Eye (tissue), 1 donor: Measurements from ENCODE around the gene GRHL1.
"Not testable (repeated sequence)": the region's sequence is repeated elsewhere in the genome, so short reads cannot be mapped to it uniquely, and the experiment has no call there.

Source experiments
- DNase-seq: peaks from one replicate; pipeline ENCODE4 v3.0.0-alpha.2; 2015

Gene GRHL1

GRCh38 chr2:9951522-9952285 lies at the start of gene GRHL1:
Gene GRHL1, plus strand, starts transcription at chr2:9951693. Its CDS starts 141 bp downstream, at chr2:9951834.
- peak; percentile 97 for DNase-seq

- no peak for DNase-seq
Observed at GRCh38 chr2:9905413-9905812, 46.1 kb upstream of the GRHL1 start.

- no peak for DNase-seq
Observed at GRCh38 chr2:9907402-9907801, 44.1 kb upstream of the GRHL1 start.

GRCh38 chr2:9908639-9909038 lies 42.9 kb upstream of the GRHL1 start:
- no peak for DNase-seq

GRCh38 chr2:9909106-9909505 lies 42.4 kb upstream of the GRHL1 start:
- no peak for DNase-seq

GRCh38 chr2:9910699-9911098 lies 40.8 kb upstream of the GRHL1 start:
- no peak for DNase-seq

GRCh38 chr2:9912468-9912867 lies 39.0 kb upstream of the GRHL1 start:
- DNase-seq, result no peak

- no peak for DNase-seq
Observed at GRCh38 chr2:9914384-9915065, 37.0 kb upstream of the GRHL1 start.

GRCh38 chr2:9918275-9918674 lies 33.2 kb upstream of the GRHL1 start:
- DNase-seq, result no peak

GRCh38 chr2:9919512-9919911 lies 32.0 kb upstream of the GRHL1 start:
- no peak for DNase-seq

- DNase-seq, result not testable (repeated sequence)
Observed at GRCh38 chr2:9927020-9927419, 24.5 kb upstream of the GRHL1 start.

GRCh38 chr2:9937258-9937657 lies 14.2 kb upstream of the GRHL1 start:
- no peak for DNase-seq

- DNase-seq, result no peak
Observed at GRCh38 chr2:9937968-9938367, 13.5 kb upstream of the GRHL1 start.

GRCh38 chr2:9939587-9940485 lies 11.7 kb upstream of the GRHL1 start:
- no peak for DNase-seq

GRCh38 chr2:9941196-9941995 lies 10.1 kb upstream of the GRHL1 start:
- DNase-seq, result no peak

GRCh38 chr2:9941996-9942390 lies 9.5 kb upstream of the GRHL1 start:
- DNase-seq, result no peak

GRCh38 chr2:9944330-9944758 lies 7.1 kb upstream of the GRHL1 start:
- no peak for DNase-seq

GRCh38 chr2:9945596-9945995 lies 5.9 kb upstream of the GRHL1 start:
- DNase-seq, result no peak

GRCh38 chr2:9946076-9946475 lies 5.4 kb upstream of the GRHL1 start:
- DNase-seq, result no peak

- no peak for DNase-seq
Observed at GRCh38 chr2:9946818-9947217, 4.7 kb upstream of the GRHL1 start.

- no peak for DNase-seq
Observed at GRCh38 chr2:9948721-9949120, 2.8 kb upstream of the GRHL1 start.

GRCh38 chr2:9949239-9949991 lies 2.1 kb upstream of the GRHL1 start:
- DNase-seq, result no peak
